HG03342 (cell line): ENCODE measurements around the gene NSUN4.
A peak's percentile ranks its signal among the peaks of the same experiment; 100 is the strongest.
"Not testable (repeated sequence)": the region's sequence is repeated elsewhere in the genome, so short reads cannot be mapped to it uniquely, and the experiment has no call there.

Experiments used
- ATAC-seq: cut with Tn5 transposase; IDR thresholded peaks from one replicate; pipeline ENCODE4 v1.9.1; 2021; ENCODE audit warnings: mild to moderate bottlenecking, moderate library complexity; ENCODE audit not compliant: unreplicated experiment

NSUN4 gene

DNA sequence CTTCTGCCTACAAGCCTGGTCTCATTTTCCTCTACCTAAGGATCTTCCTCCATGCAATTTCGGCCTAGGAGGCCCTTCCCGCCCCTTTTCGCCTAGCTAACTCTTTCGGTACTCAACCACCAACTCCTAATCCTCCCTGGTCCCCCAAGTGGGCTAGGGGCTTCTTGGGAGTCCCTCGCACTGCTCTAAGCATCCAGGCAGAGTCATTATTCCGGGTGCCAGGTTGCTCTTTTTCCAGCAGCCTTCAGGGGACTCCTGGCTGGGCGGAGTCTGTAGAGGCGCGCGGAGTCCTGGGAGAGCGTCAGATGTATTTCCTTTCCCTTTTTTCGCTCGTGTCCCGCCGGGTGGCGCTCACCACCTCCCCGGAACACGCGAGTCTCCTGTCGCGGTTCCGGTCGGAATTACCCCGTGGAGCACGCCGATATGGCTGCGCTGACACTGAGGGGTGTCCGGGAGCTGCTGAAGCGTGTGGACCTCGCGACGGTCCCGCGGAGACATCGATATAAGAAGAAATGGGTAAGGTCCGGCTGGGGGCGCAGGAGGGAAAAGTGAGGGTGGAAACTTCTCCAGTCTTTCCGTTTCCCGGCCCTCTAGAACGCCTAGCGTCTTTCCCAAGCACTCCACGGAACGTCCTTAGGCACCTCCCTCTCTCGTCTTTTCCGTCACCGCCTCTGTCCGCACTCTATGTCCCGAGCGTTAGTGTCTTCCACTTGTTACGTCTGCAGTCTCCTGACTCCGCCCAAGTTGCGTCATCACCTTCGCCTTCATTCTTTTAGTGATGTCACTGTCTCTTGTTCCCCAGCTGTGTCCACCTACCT is at the start of gene NSUN4:
Gene NSUN4, plus strand, starts transcription at position 404 of the 818 bp plus-strand sequence. Its CDS starts 20 bp downstream, at position 424.
- ATAC-seq = peak; percentile 68

DNA sequence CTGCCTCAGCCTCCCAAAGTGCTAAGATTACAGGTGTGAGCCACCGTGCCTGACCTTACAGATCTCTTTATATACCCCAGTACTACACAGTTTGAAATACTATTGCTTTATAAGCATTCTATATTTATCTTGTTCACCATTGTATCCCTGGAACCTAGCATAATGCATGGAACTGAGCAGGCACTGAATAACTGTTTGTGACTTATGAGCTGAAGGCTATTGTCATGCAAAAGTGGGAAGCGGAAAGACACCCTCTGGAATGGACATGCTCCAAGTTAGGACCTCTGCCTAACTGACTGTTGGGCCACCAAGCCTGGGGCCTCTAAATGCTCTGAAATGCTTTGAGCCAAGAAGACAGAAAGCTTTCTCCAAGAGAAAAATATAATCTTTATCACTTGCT is 45.3 kb upstream of the NSUN4 start:
- no peak for ATAC-seq

DNA sequence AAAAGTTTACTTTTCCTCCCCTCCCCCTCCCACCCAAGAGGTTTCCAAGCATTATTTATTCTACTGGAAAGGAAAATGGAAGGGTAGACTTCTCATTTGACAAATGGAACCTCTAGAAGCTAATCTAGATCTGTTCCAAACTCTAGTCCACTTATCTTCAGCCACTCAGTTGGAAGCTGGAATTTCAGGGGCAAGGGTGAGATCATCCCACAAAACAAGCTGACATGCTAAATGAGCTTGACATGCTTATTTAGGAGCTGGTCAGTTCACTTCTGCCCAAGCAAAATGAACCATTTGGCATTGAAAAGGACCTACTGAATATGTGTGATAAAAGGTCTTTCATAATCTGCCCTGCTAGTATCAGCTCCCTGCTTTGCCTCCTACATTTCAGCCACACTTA is 42.2 kb upstream of the NSUN4 start:
- no peak for ATAC-seq

DNA sequence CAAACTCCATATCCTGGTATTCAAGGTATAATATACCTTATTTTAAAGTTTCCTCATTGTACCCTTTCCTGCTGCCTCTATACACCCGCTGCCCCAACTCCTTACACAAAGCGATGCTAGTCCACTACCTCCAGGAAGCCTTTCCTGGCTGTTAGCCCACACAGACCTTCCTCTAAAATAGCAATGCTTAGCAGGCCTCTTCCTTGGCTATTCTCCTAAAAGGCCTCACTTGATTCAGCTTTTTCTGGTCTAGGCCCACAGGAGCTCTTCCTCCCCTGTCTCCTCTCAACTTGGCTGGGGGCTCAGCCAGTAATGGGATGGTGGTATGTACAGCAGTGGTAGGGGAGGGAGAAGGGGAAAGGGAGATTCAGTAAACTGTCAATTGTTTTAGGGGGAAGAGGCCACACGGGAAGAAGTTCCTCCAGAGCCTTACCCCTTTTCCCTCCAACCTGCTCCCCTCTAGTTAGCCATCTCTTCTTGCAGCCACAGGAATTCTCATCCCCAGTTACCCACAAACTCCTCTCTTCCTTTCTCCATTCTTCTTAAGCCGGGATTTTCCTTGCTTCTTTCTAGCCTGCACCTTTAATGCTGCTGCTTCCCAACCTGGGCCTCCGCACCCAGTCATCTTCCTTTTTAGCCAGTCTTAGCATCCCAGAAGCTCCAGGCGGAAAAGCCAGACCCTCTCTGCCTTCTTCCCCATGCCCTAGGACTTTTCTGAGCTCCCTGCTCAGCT is 39.8 kb upstream of the NSUN4 start:
- ATAC-seq = no peak

DNA sequence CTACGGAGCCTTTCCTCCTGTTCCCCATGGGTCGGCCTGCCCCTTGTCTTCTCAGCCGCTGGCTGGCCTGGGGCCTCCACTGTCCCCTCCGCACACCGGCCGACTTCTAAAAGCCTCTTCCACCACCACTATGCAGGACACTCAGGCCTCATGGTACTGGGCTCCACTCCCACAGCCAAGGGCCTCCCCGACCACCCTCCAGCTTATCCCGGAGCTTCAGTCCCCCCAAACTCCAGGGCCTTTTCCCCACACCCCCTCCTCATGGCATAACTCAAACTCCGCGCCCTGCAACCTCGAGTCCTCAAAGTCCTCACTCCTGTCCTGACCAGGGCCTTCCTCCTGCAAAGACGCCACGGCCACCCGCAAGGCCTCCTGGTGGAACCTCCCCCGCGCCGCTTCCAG is 39.2 kb upstream of the NSUN4 start:
- no peak for ATAC-seq

DNA sequence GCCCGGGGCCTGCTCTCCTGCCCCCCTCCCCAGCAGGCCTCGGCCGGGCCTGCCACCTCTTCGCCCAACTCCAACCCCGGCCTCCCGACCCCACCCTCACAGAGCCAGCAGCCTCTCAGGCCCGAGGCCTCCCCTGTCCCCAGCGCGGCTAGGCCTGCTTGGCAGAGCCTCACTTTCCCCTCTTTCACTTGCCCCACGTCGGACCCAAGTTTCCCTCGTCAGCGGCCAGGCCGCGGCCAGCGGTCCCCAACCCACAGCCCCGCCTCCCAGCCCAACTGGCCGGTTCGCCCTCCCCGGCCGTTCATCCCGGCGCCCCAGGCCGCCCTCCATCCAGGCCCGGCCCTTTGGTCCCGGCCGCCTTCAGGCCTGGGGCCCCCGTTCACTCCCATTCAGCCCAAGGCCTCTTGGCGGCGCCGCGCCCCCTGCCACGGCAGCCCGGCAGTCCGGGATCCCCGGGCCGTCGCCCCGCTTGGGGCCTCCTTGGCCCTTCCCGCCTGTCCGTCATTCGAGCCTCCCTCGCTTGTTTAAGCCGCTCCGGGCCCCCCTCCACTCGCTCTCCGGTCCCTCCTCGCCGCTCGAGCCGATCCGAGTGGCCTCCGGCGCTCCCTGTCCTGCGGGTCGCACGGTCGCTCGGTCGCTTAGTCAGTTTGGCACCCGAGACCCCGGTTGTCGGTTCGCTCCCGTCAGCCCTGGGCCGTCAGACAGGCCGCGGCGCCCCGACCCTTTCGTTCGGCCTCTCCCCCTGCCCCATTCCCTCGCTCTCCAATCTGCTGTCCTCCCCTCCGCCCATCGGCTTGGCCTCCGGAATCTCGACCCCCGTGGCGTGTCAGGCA is 38.6 kb upstream of the NSUN4 start:
- peak; percentile 33 for ATAC-seq

DNA sequence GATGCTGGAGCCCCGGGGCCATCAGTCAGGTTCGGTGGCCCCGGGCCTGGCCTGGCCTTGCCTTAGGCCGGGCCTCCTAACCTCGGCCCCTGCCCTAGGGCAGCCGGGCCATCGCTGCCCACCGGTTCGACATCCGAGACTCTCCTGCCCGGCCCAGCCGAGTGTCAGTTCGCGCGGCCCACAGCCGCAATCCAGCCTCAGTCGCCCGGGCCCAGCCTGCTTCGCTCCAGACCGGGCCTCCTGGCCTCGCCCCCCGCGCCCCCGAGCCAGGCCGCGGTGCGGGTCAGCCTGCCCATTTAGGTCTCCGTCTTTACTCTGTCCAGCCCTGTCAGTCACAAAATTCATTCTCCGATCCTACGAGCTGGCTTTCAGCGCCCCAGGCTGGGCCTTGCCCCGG is 38.0 kb upstream of the NSUN4 start:
- no peak for ATAC-seq

DNA sequence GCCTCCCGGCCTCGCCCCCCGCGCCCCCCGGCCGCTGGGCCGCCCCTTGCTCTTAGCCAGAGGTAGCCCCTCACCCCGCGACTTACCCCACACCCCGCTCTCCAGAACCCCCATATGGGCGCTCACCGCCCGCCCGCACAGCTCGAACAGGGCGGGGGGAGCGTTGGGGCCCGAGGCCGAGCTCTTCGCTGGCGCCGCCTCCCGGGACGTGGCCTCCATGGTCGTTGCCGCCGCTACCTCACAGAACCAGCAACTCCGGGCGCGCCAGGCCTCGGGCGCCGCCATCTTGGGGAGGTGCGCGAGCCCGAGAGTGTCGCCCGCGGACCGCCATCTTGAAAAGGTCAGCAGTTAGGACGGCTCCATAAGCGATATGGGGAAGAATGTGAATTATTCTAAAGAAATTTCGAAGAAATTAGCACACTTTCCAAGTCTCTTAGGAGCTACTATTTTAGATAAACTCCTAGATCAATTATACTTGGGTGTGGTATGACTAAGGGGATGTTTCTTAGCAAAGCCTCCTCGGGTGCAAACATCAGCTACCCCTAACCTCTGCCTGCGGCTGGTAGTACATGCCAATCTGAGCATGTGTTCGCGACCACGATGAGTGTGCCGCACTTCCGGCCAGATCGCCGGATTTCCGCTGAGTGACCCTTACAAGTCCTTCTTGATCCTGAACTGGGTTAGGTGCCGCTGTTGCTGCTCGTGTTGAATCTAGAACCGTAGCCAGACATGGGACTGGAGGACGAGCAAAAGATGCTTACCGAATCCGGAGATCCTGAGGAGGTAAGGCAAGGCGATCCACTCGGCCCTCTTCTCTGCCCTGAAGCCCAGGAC is 37.4 kb upstream of the NSUN4 start, which contains the start of the genes LRRC41 and UQCRH:
Gene LRRC41, minus strand, starts transcription at position 579 of the 834 bp plus-strand sequence. Its CDS starts 294 bp downstream, at position 285.
Gene UQCRH, plus strand, starts transcription at position 661 of the 834 bp plus-strand sequence. Its CDS starts 69 bp downstream, at position 730.
- ATAC-seq = peak; percentile 75

DNA sequence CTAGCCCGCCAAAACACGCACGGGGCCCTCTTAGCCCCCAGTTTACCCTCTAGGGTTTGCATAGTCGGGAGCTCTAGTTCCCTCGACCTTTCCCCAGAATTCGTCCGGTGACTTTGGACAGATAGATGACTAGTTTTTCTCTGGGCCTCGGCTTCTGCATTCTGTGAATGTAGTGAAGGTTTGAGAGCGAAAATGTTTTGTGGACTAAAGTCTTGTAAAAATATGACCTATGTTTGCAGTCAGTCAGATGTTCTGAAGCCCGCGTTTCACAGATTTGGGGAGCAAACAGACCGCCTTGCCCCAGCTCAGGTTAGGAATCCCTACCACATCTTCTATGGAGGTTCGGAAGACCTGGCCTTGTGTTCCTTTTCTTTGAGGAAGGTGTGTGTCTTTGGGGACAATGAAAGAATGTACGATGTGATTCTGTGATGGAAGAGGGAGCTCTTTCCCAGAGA is 36.7 kb upstream of the NSUN4 start:
- ATAC-seq = no peak

DNA sequence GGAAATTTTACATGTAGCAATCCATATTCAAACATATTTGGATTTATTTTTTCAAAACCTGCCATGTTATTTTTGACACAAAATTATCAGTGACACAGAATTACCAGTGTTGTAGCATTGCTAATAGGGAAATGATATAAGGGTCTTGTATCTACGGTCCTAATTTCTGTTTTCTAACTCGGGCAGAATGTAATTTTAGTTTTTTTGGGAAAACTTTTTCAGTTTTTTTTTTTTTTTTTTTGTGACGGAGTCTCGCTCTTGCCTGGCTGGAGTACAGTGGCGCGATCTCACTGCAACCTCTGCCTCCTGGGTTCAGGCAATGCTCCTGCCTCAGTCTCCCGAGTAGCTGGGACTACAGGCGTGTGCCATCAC is 34.5 kb upstream of the NSUN4 start:
- ATAC-seq = no peak

DNA sequence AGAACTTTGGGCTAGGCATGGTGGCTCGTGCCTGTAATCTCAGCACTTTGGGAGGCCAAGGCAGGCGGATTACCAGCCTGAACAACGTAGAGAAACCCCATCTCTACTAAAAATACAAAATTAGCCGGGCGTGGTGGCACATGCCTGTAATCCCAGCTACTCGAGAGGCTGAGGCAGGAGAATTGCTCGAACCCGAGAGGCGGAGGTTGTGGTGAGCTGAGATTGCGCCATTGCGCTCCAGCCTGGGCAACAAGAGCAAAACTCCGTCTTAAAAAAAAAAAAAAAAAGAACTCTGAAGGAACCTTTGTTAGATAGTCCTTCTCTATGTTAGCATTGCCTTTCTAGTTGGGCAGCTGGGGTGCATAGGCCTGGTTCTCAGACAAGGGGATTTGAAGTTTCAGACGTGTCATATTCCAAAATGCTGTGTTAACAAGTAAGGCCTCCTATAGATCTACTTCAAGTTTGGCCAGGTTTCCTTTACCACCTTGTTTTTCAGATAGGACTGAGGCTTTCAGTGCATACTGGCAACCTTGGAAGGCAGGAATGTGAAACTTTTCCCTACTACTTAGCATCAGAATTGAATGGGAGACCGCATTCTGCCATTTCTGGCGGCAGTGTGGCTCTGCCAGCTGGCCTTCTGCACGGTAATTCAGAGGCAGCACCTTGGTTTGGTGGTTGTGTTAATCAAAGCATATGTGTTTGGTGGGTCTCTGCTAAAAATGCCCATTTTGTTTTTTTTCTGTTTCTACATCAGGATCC is 31.0 kb upstream of the NSUN4 start:
- no peak for ATAC-seq

DNA sequence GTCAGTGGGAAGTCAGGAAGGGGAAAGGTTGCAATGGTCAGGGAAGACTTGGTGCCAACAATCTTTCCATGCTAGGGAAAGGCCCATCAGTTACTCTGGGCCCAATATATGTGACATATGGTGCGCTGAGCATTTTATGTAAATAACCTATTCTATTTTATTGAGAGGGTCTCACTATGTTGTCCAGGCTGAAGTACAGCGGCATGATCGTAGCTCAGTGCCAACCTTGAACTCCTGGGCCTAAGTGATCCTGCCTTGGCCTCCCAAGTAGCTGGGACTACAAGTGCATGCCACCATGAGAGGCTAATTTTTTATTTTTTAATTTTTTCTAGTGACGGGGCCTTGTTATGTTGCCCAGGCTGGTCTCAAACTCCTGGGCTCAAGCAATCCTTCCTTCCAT is 30.3 kb upstream of the NSUN4 start:
- no peak for ATAC-seq

DNA sequence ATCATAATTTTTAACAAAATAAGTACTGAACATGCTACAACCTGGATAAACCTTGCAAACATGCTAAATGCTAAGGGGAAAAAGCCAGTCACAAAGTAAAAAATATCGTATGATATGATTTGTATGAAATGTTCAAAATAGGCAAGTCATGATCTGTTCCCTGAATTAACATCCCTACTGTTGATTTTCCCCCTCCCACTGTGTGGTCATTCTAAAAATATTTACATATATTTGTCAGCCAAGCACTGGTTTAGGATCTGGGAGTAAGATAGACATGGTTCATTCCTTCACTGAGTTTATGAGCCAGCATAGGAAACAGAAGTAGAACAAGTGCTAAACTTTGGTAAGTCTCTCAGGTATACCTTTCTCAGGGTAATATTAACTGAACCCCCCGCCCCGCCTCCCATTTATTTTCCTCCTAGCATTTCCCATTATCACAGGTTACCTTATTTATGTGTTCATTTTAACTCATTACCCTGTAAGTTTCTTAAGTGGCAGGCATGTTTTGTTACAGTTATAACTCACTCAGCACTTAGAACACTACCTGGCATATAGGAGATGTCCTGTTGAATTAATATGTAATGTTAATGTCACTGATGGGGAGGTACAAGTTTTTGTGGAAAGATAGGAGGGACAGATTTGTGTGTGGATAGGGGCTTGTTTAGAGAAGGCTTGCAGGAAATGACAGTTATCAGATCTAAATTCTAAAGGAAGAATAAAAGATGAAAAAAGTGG is 24.8 kb upstream of the NSUN4 start:
- ATAC-seq = no peak

DNA sequence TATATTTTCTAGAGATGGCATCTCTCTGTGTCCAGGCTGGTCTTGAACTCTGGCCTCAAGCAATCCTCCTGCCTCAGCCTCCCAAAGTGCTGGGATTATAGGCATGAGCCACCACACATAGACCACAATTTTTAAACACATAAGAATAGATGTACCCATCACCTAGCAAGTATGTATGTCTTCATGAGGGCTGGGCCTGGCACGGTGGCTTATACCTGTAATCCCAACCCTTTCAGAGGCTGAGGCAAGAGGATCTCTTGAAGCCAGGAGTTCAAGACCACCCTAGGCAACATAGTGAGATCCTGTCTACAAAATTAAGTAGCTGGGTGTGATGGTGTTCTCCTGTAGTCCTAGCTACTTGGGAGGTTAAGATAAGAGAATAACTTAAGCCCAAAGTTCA is 23.3 kb upstream of the NSUN4 start:
- ATAC-seq = no peak

DNA sequence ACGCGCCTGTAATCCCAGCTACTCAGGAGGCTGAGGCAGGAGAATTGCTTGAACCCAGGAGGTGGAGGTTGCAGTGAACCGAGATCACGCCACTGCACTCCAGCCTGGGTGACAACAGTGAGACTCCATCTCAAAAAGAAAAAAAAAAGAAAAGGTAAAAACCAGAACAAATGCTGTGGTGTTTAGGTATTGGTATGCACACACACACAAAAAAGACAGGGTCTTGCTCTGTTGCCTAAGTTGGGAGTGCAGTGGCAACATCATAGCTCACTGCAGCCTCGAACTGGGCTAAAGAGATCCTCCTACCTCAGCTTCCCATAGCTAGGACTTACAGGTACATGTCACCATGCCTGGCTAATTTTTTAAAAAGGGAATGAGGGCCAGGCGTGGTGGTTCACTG is 21.3 kb upstream of the NSUN4 start:
- not testable (repeated sequence) for ATAC-seq

DNA sequence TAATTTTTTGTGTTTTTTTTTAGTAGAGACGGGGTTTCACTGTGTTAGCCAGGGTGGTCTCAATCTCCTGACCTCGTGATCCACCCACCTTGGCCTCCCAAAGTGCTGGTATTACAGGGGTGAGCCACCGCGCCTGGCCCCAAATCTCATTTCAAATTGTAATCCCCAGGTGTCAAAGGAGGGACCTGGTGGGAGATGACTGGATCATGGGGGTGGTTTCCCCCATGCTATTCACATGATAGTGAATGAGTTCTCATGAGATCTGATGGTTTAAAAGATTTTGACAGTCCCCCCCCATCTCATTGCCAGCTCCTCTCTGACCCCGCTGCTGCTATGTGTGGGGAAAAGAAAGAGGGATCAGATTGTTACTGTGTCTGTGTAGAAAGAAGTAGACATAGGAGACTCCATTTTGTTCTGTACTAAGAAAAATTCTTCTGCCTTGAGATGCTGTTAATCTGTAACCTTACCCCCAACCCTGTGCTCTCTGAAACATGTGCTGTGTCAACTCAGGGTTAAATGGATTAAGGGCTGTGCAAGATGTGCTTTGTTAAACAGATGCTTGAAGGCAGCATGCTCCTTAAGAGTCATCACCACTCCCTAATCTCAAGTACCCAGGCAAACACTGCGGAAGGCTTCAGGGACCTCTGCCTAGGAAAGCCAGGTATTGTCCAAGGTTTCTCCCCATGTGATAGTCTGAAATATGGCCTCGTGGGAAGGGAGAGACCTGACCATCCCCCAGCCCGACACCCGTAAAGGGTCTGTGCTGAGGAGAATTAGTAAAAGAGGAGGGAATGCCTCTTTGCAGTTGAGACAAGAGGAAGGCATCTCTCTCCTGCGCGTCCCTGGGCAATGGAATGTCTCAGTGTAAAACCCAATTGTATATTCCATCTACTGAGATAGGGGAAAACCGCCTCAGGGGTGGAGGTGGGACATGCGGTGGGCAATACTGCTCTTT is 20.4 kb upstream of the NSUN4 start:
- not testable (repeated sequence) for ATAC-seq

DNA sequence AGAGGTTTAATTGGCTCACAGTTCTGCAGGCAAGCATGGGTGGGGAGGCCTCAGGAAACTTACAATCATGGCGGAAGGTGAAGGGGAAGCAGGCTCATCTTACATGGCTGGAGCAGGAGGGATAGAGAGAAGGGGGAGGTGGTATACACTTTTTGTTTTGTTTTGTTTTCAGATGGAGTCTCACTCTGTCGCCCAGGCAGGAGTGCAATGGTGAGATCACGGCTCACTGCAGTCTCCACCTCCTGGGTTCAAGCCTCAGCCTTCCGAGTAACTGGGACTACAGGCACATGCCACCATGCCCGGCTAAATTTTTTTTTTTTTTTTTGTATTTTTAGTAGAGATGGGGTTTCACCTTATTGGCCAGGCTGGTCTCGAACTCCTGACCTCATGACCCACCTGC is 18.4 kb upstream of the NSUN4 start:
- ATAC-seq = not testable (repeated sequence)
